Sigmoid colon (tissue), 4 donors: Measurements from ENCODE around the gene ACTN4.

ENCODE experiments used
- POLR2A ChIP-seq, 2 donors: fragments of 450-650 bp; IDR thresholded peaks; one replicate each; pipeline ENCODE4 v1.6.1; 2016; ENCODE audit warnings: antibody characterized with exemption in 2 of 2, mild to moderate bottlenecking in 2 of 2, moderate library complexity in 2 of 2
- POLR2AphosphoS5 ChIP-seq, 4 donors: sonication (generic); formaldehyde crosslinking; IDR thresholded peaks; one replicate each; pipeline ENCODE4 v1.6.1; 2017; ENCODE audit warnings: antibody characterized with exemption in 4 of 4
- TF ChIP-seq, protein P1 (sequence below), 4 experiments: fragments of 450-650 bp in 3 of 4; fragments of 200-600 bp in 1 of 4; IDR thresholded peaks; one replicate each; pipeline ENCODE4 v1.5.1; 2016 to 2019; ENCODE audit warnings: antibody characterized with exemption in 4 of 4, mild to moderate bottlenecking in 3 of 4, moderate library complexity in 2 of 4

DNA sequence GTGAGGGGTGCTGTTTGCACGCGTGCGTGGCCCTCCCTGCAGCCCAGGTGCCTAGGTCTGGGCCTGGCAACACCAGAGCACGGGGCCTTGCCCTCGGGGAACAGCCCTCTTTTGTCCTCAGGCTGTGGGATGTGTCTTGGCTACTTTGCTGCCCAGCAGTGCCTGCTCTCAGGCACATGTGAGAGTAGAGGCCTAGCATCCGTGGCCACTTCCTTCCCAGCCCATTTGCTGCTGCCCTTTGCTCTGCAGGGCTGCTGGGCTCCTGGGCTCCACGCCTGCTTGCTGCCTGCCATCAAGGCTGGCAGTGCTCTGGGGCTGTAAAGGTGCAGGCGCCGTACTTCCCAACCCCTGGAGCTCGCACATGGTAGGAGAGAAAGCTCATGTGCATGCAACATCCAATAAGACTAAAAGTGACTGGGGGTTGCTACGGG lies 50.2 kb downstream of the ACTN4 start:
- no peak for TF ChIP-seq POLR2A (IDR thresholded peaks at IDR 0.05)
- TF ChIP-seq, protein P1, sequence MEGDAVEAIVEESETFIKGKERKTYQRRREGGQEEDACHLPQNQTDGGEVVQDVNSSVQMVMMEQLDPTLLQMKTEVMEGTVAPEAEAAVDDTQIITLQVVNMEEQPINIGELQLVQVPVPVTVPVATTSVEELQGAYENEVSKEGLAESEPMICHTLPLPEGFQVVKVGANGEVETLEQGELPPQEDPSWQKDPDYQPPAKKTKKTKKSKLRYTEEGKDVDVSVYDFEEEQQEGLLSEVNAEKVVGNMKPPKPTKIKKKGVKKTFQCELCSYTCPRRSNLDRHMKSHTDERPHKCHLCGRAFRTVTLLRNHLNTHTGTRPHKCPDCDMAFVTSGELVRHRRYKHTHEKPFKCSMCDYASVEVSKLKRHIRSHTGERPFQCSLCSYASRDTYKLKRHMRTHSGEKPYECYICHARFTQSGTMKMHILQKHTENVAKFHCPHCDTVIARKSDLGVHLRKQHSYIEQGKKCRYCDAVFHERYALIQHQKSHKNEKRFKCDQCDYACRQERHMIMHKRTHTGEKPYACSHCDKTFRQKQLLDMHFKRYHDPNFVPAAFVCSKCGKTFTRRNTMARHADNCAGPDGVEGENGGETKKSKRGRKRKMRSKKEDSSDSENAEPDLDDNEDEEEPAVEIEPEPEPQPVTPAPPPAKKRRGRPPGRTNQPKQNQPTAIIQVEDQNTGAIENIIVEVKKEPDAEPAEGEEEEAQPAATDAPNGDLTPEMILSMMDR (IDR thresholded peaks at IDR 0.05), result no peak
- TF ChIP-seq POLR2AphosphoS5 (IDR thresholded peaks at IDR 0.05), result no peak
